ENCODE data around the gene MSRB1.

DNA sequence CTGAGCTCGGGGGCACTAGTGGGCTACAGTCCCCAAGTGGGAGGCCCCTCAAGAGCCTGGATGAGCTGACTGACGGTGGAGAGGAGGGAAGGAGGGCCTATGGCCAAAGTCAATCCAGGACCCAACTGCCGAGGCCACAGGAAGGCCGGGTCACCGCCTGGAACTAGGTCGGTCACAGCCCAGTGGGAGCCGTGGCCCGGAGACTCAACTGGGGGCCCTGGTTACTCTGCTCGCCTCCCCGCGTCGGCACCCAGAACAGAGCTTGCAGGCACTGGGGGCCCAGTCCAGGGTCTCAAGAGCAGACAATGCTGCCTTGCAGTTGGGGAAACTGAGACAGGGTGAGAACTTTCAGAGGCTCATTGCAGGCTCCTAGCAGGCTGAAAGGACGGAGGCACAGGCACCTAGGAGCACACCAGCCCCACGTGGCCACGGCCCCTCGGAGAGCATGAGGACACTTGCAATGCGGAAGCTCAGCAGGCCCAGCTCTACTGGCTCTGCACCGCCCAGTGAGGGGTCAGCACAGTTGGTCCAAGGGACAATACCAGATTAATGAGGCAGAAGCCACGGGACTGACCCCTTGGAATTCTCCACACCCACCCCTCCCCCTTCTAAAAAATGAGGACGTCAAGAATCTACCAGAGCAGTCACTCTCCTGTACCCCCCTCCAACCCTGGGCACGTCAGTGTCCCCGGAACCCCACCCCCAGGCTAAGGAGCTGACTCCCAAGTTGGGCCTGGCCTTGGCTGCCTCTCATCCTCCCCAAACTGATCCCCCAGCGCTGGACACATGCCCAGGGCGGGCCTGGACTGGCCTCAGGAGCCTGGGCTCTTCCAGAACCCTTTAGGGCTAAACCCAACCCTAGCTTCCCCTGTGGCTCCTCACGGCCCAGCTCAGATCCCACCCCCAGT lies 27.0 kb downstream of the MSRB1 start:
- TF ChIP-seq CTCF (IDR thresholded peaks at IDR 0.05) (no peak), EP300 (IDR thresholded peaks at IDR 0.05) (no peak), POLR2A (IDR thresholded peaks at IDR 0.05) (no peak)

All from stomach (tissue), 4 donors.